A549 (cell line): ENCODE data around the gene UFD1. TPM values are rescaled to one million over a fixed set of nuclear protein-coding genes. Genes with fewer than 3 reads are reported as not detected.
"Not testable (repeated sequence)": the region's sequence is repeated elsewhere in the genome, so short reads cannot be mapped to it uniquely, and the experiment has no call there.

Experiments
- ATAC-seq, 2 experiments: fragments of 200-7000 bp in 1 of 2; fragments of >200 bp in 1 of 2; cut with Nextera tagmentation in 1 of 2; cut with Tn5 transposase in 1 of 2; 3 replicates each; pipeline versions ENCODE4 v1.8.0 to v1.9.1; 2018 to 2020; ENCODE audit warnings: mild to moderate bottlenecking in 1 of 2, moderate library complexity in 1 of 2
- CTCF ChIA-PET: fragments of 300-600 bp; sonication (Branson Sonifier 250); formaldehyde crosslinking; extraction: SDS; loops from one replicate; lab custom pipeline; 2021; ENCODE audit warnings: antibody characterized with exemption, inconsistent platforms; lab: Yijun Ruan, JAX
- POLR2A ChIA-PET: fragments of 350-600 bp; formaldehyde crosslinking; extraction: SDS; loops from one replicate; lab custom pipeline; 2021; ENCODE audit warnings: antibody characterized with exemption, inconsistent platforms; lab: Yijun Ruan, JAX
- DNase-seq, 2 experiments: peaks; one replicate each; pipeline versions ENCODE4 v3.0.0 to v3.0.0-alpha.2; 2011 to 2016; ENCODE audit warnings: low read depth in 1 of 2, low spot score in 1 of 2
- FAIRE-seq: peaks from 2 replicates; lab custom pipeline; 2011; peaks lifted over from hg19 to GRCh38; lab: Jason Lieb, UNC
- H3K27ac ChIP-seq, 2 experiments: fragments of >200 bp; sonication (Bioruptor Twin); formaldehyde crosslinking; 3 replicates each; pipeline ENCODE4 v1.5.1; 2016 to 2017
- H3K4me1 ChIP-seq: fragments of >200 bp; sonication (Bioruptor Twin); formaldehyde crosslinking; 3 replicates; pipeline ENCODE4 v1.6.1; 2016
- H3K4me2 ChIP-seq: fragments of >200 bp; sonication (Bioruptor Twin); formaldehyde crosslinking; 3 replicates; pipeline ENCODE4 v1.6.1; 2016
- H3K4me3 ChIP-seq: fragments of >200 bp; sonication (Bioruptor Twin); formaldehyde crosslinking; 3 replicates; pipeline ENCODE4 v1.5.1; 2016
- H3K9me3 ChIP-seq: fragments of >200 bp; sonication (Bioruptor Twin); formaldehyde crosslinking; 3 replicates; pipeline ENCODE4 v1.6.1; 2016
- BHLHE40 ChIP-seq: IDR thresholded peaks from 2 replicates; pipeline ENCODE4 v1.6.1; 2012; ENCODE audit warnings: low read depth, low read length, inconsistent platforms
- CBX2 ChIP-seq: fragments of 200-600 bp; sonication (generic); IDR thresholded peaks from 2 replicates; pipeline ENCODE4 v1.6.1; 2016; ENCODE audit warnings: low read depth, mild to moderate bottlenecking, borderline replicate concordance
- CBX8 ChIP-seq: fragments of 200-600 bp; sonication (generic); IDR thresholded peaks from 2 replicates; pipeline ENCODE4 v1.6.1; 2016
- CHD2 ChIP-seq: fragments of 150-350 bp; IDR thresholded peaks from 2 replicates; pipeline ENCODE4 v1.6.1; 2014; ENCODE audit warnings: low read length; ENCODE audit not compliant: partially characterized antibody
- EHMT2 ChIP-seq: fragments of 200-600 bp; sonication (generic); IDR thresholded peaks from 2 replicates; pipeline ENCODE4 v1.6.1; 2016; ENCODE audit warnings: antibody characterized with exemption, low read depth, mild to moderate bottlenecking, moderate library complexity
- HOXB13 ChIP-seq: fragments of 250-450 bp; sonication (Bioruptor Pico); IDR thresholded peaks from 2 replicates; pipeline ENCODE4 v1.5.0; 2020; ENCODE audit warnings: low read depth, mild to moderate bottlenecking, moderate library complexity
- MAZ ChIP-seq: fragments of 150-350 bp; IDR thresholded peaks from 2 replicates; pipeline ENCODE4 v1.6.1; 2014; ENCODE audit warnings: antibody characterized with exemption, low read depth, low read length, borderline replicate concordance
- NFE2L2 ChIP-seq: fragments of 150-350 bp; conservative IDR thresholded peaks from 2 replicates; pipeline ENCODE4 v1.6.1; 2014; ENCODE audit warnings: low read length
- NR3C1 ChIP-seq: fragments of >200 bp; sonication (Bioruptor Twin); formaldehyde crosslinking; IDR thresholded peaks from 3 replicates; pipeline ENCODE4 v1.6.1; 2017
- RCOR1 ChIP-seq: fragments of 150-350 bp; IDR thresholded peaks from 2 replicates; pipeline ENCODE4 v1.6.1; 2014; ENCODE audit warnings: antibody characterized with exemption, low read length, low read depth
- RFX5 ChIP-seq: fragments of 450-650 bp; IDR thresholded peaks from 2 replicates; pipeline ENCODE4 v1.7.1; 2014; ENCODE audit warnings: antibody characterized with exemption, mild to moderate bottlenecking, moderate library complexity
- TP53 ChIP-seq: fragments of 250-450 bp; sonication (Bioruptor Pico); IDR thresholded peaks from 2 replicates; pipeline ENCODE4 v1.5.0; 2021; ENCODE audit warnings: mild to moderate bottlenecking, moderate library complexity
- ZFP36 ChIP-seq: fragments of 450-650 bp; IDR thresholded peaks from 2 replicates; pipeline ENCODE4 v1.6.1; 2014; ENCODE audit warnings: borderline replicate concordance; ENCODE audit not compliant: partially characterized antibody
- WGBS: methylation state at CpG from one replicate; pipeline ENCODE4 v1.1.6; 2017; ENCODE audit errors: missing lambda C conversion rate; 5-methylcytosine and 5-hydroxymethylcytosine counted together
- polyA plus RNA-seq, 4 experiments: library from polyadenylated mRNA; depleted of rRNA in 3 of 4; stranded (reverse); fragments of >200 nt; fragmentation: RNase III in 1 of 4; extraction: RNeasy Plus Mini Kit Qiagen cat#74134 plus additional on column Dnase treatment in 1 of 4; gene quantifications; 2 replicates in 3 of 4; 3 replicates in 1 of 4; pipeline ENCODE4 v1.2.3, GENCODE V29; 2011 to 2017
- TF ChIP-seq, protein P1 (sequence below): fragments of 200-600 bp; sonication (generic); IDR thresholded peaks from 2 replicates; pipeline ENCODE4 v1.6.1; 2016; ENCODE audit warnings: antibody characterized with exemption, mild to moderate bottlenecking, moderate library complexity
- TF ChIP-seq, protein P2 (sequence below): fragments of 250-450 bp; sonication (Bioruptor Pico); IDR thresholded peaks from 2 replicates; pipeline ENCODE4 v1.5.0; 2021; ENCODE audit warnings: mild to moderate bottlenecking, moderate library complexity, borderline replicate concordance
- TF ChIP-seq, protein P3 (sequence below): fragments of >200 bp; sonication (Bioruptor Twin); formaldehyde crosslinking; IDR thresholded peaks from 3 replicates; pipeline ENCODE4 v1.5.1; 2016
- TF ChIP-seq, protein P4 (sequence below): fragments of 450-650 bp; IDR thresholded peaks from 2 replicates; pipeline ENCODE4 v1.6.1; 2014; ENCODE audit warnings: antibody characterized with exemption
- TF ChIP-seq, protein P5 (sequence below): fragments of >200 bp; sonication (Bioruptor Twin); formaldehyde crosslinking; IDR thresholded peaks from 3 replicates; pipeline ENCODE4 v1.6.1; 2016

Gene UFD1
- polyA plus RNA-seq, 2 of the 4 experiments (the other 2 are of a cell fraction) = 95.4 to 96.1 TPM

DNA sequence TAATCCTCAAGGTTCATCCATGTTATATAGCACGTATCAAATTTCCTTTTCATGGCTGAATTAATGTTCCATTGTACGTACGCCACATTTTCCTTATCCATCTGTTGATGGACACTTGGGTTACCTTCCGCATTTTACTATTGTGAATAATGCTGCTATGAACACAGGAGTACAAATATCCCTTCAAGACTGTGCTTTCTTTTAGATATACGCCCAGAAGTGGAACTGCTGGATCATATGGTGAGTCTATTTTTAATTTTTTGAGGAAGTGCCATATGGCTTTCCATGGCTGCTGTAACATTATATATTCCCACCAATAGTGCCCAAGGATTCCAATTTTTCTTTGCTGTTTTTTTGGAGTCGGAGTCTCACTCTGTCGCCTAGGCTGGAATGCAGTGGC lies 40.7 kb downstream of the UFD1 start:
- ChIA-PET POLR2A (no interaction called here), CTCF (interaction anchor here (0.6 kb wide), 1 partner anchor 169 kb away, joined by 3 read pairs; no protein-coding TSS in a partner anchor)
- TF ChIP-seq EHMT2 = no peak
- TF ChIP-seq HOXB13 (CRISPR knock-in tag) = no peak
- no peak for TF ChIP-seq NR3C1
- no peak for TF ChIP-seq CBX8
- TF ChIP-seq CHD2 = no peak
- TF ChIP-seq, protein P1, sequence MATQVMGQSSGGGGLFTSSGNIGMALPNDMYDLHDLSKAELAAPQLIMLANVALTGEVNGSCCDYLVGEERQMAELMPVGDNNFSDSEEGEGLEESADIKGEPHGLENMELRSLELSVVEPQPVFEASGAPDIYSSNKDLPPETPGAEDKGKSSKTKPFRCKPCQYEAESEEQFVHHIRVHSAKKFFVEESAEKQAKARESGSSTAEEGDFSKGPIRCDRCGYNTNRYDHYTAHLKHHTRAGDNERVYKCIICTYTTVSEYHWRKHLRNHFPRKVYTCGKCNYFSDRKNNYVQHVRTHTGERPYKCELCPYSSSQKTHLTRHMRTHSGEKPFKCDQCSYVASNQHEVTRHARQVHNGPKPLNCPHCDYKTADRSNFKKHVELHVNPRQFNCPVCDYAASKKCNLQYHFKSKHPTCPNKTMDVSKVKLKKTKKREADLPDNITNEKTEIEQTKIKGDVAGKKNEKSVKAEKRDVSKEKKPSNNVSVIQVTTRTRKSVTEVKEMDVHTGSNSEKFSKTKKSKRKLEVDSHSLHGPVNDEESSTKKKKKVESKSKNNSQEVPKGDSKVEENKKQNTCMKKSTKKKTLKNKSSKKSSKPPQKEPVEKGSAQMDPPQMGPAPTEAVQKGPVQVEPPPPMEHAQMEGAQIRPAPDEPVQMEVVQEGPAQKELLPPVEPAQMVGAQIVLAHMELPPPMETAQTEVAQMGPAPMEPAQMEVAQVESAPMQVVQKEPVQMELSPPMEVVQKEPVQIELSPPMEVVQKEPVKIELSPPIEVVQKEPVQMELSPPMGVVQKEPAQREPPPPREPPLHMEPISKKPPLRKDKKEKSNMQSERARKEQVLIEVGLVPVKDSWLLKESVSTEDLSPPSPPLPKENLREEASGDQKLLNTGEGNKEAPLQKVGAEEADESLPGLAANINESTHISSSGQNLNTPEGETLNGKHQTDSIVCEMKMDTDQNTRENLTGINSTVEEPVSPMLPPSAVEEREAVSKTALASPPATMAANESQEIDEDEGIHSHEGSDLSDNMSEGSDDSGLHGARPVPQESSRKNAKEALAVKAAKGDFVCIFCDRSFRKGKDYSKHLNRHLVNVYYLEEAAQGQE = no peak
- TF ChIP-seq, protein P2, sequence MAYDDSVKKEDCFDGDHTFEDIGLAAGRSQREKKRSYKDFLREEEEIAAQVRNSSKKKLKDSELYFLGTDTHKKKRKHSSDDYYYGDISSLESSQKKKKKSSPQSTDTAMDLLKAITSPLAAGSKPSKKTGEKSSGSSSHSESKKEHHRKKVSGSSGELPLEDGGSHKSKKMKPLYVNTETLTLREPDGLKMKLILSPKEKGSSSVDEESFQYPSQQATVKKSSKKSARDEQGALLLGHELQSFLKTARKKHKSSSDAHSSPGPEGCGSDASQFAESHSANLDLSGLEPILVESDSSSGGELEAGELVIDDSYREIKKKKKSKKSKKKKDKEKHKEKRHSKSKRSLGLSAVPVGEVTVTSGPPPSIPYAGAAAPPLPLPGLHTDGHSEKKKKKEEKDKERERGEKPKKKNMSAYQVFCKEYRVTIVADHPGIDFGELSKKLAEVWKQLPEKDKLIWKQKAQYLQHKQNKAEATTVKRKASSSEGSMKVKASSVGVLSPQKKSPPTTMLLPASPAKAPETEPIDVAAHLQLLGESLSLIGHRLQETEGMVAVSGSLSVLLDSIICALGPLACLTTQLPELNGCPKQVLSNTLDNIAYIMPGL (CRISPR knock-in tag) = no peak
- no peak for FAIRE-seq
- H3K4me3 ChIP-seq = no peak overlapping the region
- H3K27ac ChIP-seq = no peak overlapping the region
- no peak for ATAC-seq
- H3K4me2 ChIP-seq = no peak overlapping the region
- no peaks in the 10 kb centered on the region for H3K4me1 ChIP-seq
- DNase-seq = no peak
- 85% methylated on average over 7 of the region's 7 CpGs for WGBS
- H3K9me3 ChIP-seq = no peaks in the 10 kb centered on the region

DNA sequence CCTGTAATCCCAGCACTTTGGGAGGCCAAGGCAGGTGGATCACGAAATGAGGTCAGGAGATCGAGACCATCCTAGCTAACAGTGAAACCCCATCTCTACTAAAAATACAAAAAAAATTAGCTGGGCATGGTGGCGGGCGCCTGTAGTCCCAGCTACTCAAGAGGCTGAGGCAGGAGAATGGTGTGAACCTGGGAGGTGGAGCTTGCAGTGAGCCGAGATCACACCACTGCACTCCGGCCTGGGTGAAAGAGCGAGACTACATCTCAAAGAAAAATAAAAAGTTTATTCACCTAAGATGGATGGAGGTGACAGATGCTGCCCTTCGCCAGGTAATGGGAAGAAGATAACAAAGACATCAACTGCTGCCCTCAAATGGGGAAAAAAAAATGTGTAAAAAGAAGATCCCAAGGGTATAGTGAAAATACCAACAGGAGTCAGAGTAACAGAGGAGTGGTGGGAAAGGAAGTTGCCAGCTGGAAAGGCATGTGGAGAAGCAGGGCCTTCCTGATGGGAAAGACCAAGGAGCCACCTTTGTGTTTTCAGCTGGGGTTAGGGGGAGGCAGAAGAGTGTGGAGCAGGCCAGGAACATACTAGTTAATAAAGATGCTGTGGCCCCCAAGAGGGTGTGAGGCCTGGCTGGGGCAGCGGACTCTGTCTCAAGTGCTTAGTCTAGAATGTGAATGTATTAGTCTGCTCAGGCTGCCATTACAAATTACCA lies 42.4 kb downstream of the UFD1 start:
- POLR2A ChIA-PET, H3K4me2 ChIP-seq, DNase-seq, FAIRE-seq, H3K4me1 ChIP-seq, ATAC-seq, H3K9me3 ChIP-seq, CTCF ChIA-PET, H3K27ac ChIP-seq, H3K4me3 ChIP-seq: not testable (repeated sequence)
- WGBS = 97% methylated on average over 9 of the region's 9 CpGs

DNA sequence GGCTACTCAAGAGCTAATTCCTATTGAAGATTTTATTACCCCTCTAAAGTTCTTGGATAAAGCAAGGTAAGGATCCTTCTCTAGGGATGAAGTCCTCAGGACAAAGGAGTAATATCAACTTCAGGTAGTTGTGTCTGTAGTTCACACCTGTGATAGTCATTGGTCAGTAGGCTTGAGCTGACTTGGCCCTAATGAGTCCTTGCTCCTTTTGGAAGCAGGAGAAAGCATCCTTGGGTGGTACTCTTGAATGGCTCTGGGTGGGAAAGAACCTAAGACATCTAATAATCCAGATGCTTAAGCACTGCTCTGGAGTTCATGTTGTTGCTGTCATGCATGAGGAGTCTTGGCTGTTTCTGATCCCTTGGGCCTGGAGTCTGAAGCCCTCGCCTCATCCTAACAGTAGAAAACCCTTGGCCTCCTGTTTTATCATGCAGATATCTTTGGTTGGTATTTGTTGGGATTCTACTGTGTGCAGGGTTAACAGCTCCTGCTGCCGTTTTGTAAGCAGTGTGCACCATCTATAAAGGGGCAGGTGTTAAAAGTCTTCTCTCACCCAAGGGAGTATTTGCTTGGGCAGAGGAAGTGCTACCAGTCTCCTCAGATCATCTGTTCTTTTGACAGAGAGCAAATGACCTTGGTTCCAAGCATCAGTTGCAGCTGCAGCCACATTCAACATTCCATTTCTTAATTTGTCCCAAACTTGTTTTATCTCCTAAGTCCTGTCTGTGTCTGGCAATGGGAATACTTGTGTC lies 44.0 kb downstream of the UFD1 start:
- ChIA-PET CTCF (interaction anchor here (1.2 to 1.9 kb wide), 2 partner anchors 10 to 290 kb away, joined by 4 to 7 read pairs; partner anchors contain the start of gene ESS2), POLR2A (no interaction called here)
- Histone ChIP-seq H3K9me3 (no peaks in the 10 kb centered on the region), H3K4me3 (no peak overlapping the region), H3K4me2 (no peak overlapping the region), H3K4me1 (peaks cover 4% of the 10 kb centered on the region), H3K27ac (no peak overlapping the region)
- no peak for ATAC-seq
- DNase-seq = no peak
- 92% methylated on average over 2 of the region's 2 CpGs for WGBS
- FAIRE-seq = no peak
- TF ChIP-seq CBX2 (no peak), CBX8 (no peak), RCOR1 (no peak), TP53 (no peak), RFX5 (no peak), ZFP36 (no peak), NFE2L2 (no peak), MAZ (no peak), BHLHE40 (no peak)
- TF ChIP-seq, protein P3, sequence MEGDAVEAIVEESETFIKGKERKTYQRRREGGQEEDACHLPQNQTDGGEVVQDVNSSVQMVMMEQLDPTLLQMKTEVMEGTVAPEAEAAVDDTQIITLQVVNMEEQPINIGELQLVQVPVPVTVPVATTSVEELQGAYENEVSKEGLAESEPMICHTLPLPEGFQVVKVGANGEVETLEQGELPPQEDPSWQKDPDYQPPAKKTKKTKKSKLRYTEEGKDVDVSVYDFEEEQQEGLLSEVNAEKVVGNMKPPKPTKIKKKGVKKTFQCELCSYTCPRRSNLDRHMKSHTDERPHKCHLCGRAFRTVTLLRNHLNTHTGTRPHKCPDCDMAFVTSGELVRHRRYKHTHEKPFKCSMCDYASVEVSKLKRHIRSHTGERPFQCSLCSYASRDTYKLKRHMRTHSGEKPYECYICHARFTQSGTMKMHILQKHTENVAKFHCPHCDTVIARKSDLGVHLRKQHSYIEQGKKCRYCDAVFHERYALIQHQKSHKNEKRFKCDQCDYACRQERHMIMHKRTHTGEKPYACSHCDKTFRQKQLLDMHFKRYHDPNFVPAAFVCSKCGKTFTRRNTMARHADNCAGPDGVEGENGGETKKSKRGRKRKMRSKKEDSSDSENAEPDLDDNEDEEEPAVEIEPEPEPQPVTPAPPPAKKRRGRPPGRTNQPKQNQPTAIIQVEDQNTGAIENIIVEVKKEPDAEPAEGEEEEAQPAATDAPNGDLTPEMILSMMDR = no peak
- TF ChIP-seq, protein P4, sequence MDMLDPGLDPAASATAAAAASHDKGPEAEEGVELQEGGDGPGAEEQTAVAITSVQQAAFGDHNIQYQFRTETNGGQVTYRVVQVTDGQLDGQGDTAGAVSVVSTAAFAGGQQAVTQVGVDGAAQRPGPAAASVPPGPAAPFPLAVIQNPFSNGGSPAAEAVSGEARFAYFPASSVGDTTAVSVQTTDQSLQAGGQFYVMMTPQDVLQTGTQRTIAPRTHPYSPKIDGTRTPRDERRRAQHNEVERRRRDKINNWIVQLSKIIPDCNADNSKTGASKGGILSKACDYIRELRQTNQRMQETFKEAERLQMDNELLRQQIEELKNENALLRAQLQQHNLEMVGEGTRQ = no peak
- TF ChIP-seq, protein P5, sequence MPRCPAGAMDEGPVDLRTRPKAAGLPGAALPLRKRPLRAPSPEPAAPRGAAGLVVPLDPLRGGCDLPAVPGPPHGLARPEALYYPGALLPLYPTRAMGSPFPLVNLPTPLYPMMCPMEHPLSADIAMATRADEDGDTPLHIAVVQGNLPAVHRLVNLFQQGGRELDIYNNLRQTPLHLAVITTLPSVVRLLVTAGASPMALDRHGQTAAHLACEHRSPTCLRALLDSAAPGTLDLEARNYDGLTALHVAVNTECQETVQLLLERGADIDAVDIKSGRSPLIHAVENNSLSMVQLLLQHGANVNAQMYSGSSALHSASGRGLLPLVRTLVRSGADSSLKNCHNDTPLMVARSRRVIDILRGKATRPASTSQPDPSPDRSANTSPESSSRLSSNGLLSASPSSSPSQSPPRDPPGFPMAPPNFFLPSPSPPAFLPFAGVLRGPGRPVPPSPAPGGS = no peak
